Activated CD4-positive, alpha-beta memory T cell treated with anti-CD3 and anti-CD28 coated beads, Interleukin-2, amount 10 ng/mL, durations not matched to agents 7 days and 5 days (primary cell): ENCODE measurements around the gene IFT122. TPM values are rescaled to one million over a fixed set of nuclear protein-coding genes. Genes with fewer than 3 reads are reported as not detected.
"Not testable (repeated sequence)": the region's sequence is repeated elsewhere in the genome, so short reads cannot be mapped to it uniquely, and the experiment has no call there.

Source experiments
- CTCF ChIA-PET: fragments of 350-600 bp; sonication (Branson Sonifier 250); formaldehyde crosslinking; loops from one replicate; lab custom pipeline; 2021; ENCODE audit warnings: antibody characterized with exemption, inconsistent platforms; lab: Charles Lee
- POLR2A ChIA-PET: fragments of 350-600 bp; sonication (Branson Sonifier 250); formaldehyde crosslinking; loops from one replicate; lab custom pipeline; 2021; ENCODE audit warnings: antibody characterized with exemption; lab: Charles Lee
- DNase-seq: peaks from one replicate; pipeline ENCODE4 v3.0.0-alpha.2; 2020
- H3K27ac Mint-ChIP-seq: one replicate; pipeline ENCODE4 v1.8.0; 2021; ENCODE audit warnings: mild to moderate bottlenecking, mixed read lengths
- H3K27me3 Mint-ChIP-seq: one replicate; pipeline ENCODE4 v1.8.0; 2021; ENCODE audit warnings: mixed read lengths
- H3K36me3 Mint-ChIP-seq: one replicate; pipeline ENCODE4 v1.8.0; 2021; ENCODE audit warnings: low read depth, mixed read lengths
- H3K4me1 Mint-ChIP-seq: one replicate; pipeline ENCODE4 v1.8.0; 2021; ENCODE audit warnings: mixed read lengths
- H3K4me3 Mint-ChIP-seq: one replicate; pipeline ENCODE4 v1.8.0; 2021; ENCODE audit warnings: mild to moderate bottlenecking, mixed read lengths
- H3K9me3 Mint-ChIP-seq: one replicate; pipeline ENCODE4 v1.8.0; 2021; ENCODE audit warnings: mixed read lengths
- total RNA-seq, 2 experiments: library from RNA; stranded (reverse); gene quantifications; one replicate each; pipeline ENCODE4 v1.2.3, GENCODE V29; 2021

Gene IFT122
- total RNA-seq, 2 experiments from 2014 or later = 22.6 to 22.8 TPM

GRCh38 chr3:129495006-129495639 lies 55.1 kb downstream of the IFT122 start:
- H3K4me1 Mint-ChIP-seq, H3K4me3 Mint-ChIP-seq, CTCF ChIA-PET, H3K9me3 Mint-ChIP-seq, POLR2A ChIA-PET, H3K27me3 Mint-ChIP-seq, H3K36me3 Mint-ChIP-seq, H3K27ac Mint-ChIP-seq, DNase-seq: not testable (repeated sequence)

GRCh38 chr3:129497876-129498275 lies 57.9 kb downstream of the IFT122 start:
- H3K27ac Mint-ChIP-seq, H3K9me3 Mint-ChIP-seq, H3K27me3 Mint-ChIP-seq, DNase-seq, H3K36me3 Mint-ChIP-seq, CTCF ChIA-PET, H3K4me1 Mint-ChIP-seq, POLR2A ChIA-PET, H3K4me3 Mint-ChIP-seq: not testable (repeated sequence)

- H3K27me3 Mint-ChIP-seq, H3K27ac Mint-ChIP-seq, H3K36me3 Mint-ChIP-seq, POLR2A ChIA-PET, H3K4me1 Mint-ChIP-seq, DNase-seq, H3K4me3 Mint-ChIP-seq, H3K9me3 Mint-ChIP-seq: not testable (repeated sequence)
- CTCF ChIA-PET = interaction anchor here (0.9 kb wide), 1 partner anchor 8 kb away, joined by 3 read pairs; no protein-coding TSS in a partner anchor
Measured at GRCh38 chr3:129498603-129499488, 58.8 kb downstream of the IFT122 start.

- CTCF ChIA-PET, H3K4me1 Mint-ChIP-seq, H3K36me3 Mint-ChIP-seq, H3K9me3 Mint-ChIP-seq, H3K27ac Mint-ChIP-seq, H3K4me3 Mint-ChIP-seq, POLR2A ChIA-PET, H3K27me3 Mint-ChIP-seq, DNase-seq: not testable (repeated sequence)
Measured at GRCh38 chr3:129499604-129500333, 59.7 kb downstream of the IFT122 start.

GRCh38 chr3:129500334-129500658 lies 60.3 kb downstream of the IFT122 start:
- Mint-ChIP-seq H3K4me3 (no peak overlapping the region), H3K27ac (no peak overlapping the region), H3K36me3 (no peaks in the 10 kb centered on the region), H3K27me3 (no peaks in the 10 kb centered on the region), H3K4me1 (no peaks in the 10 kb centered on the region), H3K9me3 (no peaks in the 10 kb centered on the region)
- CTCF ChIA-PET = no interaction called here
- POLR2A ChIA-PET = no interaction called here
- DNase-seq = no peak

- Mint-ChIP-seq H3K4me1 (no peaks in the 10 kb centered on the region), H3K27ac (no peak overlapping the region), H3K9me3 (no peaks in the 10 kb centered on the region), H3K36me3 (no peaks in the 10 kb centered on the region), H3K27me3 (no peaks in the 10 kb centered on the region), H3K4me3 (no peak overlapping the region)
- CTCF ChIA-PET = no interaction called here
- DNase-seq = no peak
- POLR2A ChIA-PET = no interaction called here
Measured at GRCh38 chr3:129501630-129502029, 61.6 kb downstream of the IFT122 start.

GRCh38 chr3:129502641-129503408 lies 62.8 kb downstream of the IFT122 start:
- ChIA-PET CTCF (no interaction called here), POLR2A (no interaction called here)
- no peak for DNase-seq
- no peak overlapping the region for H3K4me3 Mint-ChIP-seq
- no peaks in the 10 kb centered on the region for H3K9me3 Mint-ChIP-seq
- H3K36me3 Mint-ChIP-seq = no peaks in the 10 kb centered on the region
- H3K4me1 Mint-ChIP-seq = no peaks in the 10 kb centered on the region
- H3K27me3 Mint-ChIP-seq = no peaks in the 10 kb centered on the region
- H3K27ac Mint-ChIP-seq = no peak overlapping the region

- POLR2A ChIA-PET = no interaction called here
- no peaks in the 10 kb centered on the region for H3K36me3 Mint-ChIP-seq
- H3K27ac Mint-ChIP-seq = no peak overlapping the region
- DNase-seq = no peak
- H3K9me3 Mint-ChIP-seq = no peaks in the 10 kb centered on the region
- CTCF ChIA-PET = no interaction called here
- no peaks in the 10 kb centered on the region for H3K27me3 Mint-ChIP-seq
- H3K4me1 Mint-ChIP-seq = no peaks in the 10 kb centered on the region
- no peak overlapping the region for H3K4me3 Mint-ChIP-seq
Measured at GRCh38 chr3:129503471-129504291, 63.7 kb downstream of the IFT122 start.

GRCh38 chr3:129504471-129505100 lies 64.6 kb downstream of the IFT122 start:
- ChIA-PET CTCF (no interaction called here), POLR2A (no interaction called here)
- no peaks in the 10 kb centered on the region for H3K27me3 Mint-ChIP-seq
- no peaks in the 10 kb centered on the region for H3K9me3 Mint-ChIP-seq
- no peaks in the 10 kb centered on the region for H3K36me3 Mint-ChIP-seq
- H3K27ac Mint-ChIP-seq = no peak overlapping the region
- no peak for DNase-seq
- H3K4me1 Mint-ChIP-seq = no peaks in the 10 kb centered on the region
- H3K4me3 Mint-ChIP-seq = no peak overlapping the region

GRCh38 chr3:129505341-129505740 lies 65.3 kb downstream of the IFT122 start:
- Mint-ChIP-seq H3K4me1 (no peaks in the 10 kb centered on the region), H3K27ac (no peak overlapping the region), H3K36me3 (no peaks in the 10 kb centered on the region), H3K4me3 (no peak overlapping the region), H3K27me3 (no peaks in the 10 kb centered on the region), H3K9me3 (no peaks in the 10 kb centered on the region)
- ChIA-PET POLR2A (no interaction called here), CTCF (no interaction called here)
- no peak for DNase-seq

GRCh38 chr3:129506231-129506742 lies 66.3 kb downstream of the IFT122 start:
- H3K27me3 Mint-ChIP-seq = no peaks in the 10 kb centered on the region
- no peak for DNase-seq
- no peaks in the 10 kb centered on the region for H3K36me3 Mint-ChIP-seq
- ChIA-PET POLR2A (no interaction called here), CTCF (no interaction called here)
- H3K27ac Mint-ChIP-seq = no peak overlapping the region
- H3K4me3 Mint-ChIP-seq = no peak overlapping the region
- no peaks in the 10 kb centered on the region for H3K9me3 Mint-ChIP-seq
- peaks cover 8% of the 10 kb centered on the region for H3K4me1 Mint-ChIP-seq
